HG02610 (cell line): ENCODE data around the gene SYTL2.
A peak's percentile ranks its signal among the peaks of the same experiment; 100 is the strongest.

ENCODE experiments used
- ATAC-seq: cut with Tn5 transposase; IDR thresholded peaks from one replicate; pipeline ENCODE4 v1.9.1; 2021; ENCODE audit warnings: mild to moderate bottlenecking, moderate library complexity; ENCODE audit not compliant: unreplicated experiment

The SYTL2 gene

DNA sequence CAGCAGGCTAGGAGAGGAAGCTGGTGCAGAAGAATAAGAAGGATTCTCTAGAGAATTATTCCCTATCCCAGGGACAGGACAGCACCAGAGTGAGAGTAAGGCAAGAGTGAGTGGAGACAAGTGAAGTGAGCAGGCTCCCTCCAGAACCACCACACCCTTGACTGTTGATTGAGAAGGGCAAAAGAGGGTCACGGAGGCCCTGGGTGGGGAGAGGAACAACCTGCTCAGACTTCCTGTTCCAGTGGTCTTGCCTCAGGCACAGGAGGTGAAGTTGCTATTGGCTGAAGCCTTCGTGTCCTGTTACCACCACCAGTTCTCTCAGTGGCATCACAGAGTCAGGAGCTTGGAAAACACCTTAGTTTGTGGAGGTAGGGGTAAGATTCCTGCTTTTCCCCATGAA lies 73.2 kb downstream of the SYTL2 start:
- no peak for ATAC-seq

DNA sequence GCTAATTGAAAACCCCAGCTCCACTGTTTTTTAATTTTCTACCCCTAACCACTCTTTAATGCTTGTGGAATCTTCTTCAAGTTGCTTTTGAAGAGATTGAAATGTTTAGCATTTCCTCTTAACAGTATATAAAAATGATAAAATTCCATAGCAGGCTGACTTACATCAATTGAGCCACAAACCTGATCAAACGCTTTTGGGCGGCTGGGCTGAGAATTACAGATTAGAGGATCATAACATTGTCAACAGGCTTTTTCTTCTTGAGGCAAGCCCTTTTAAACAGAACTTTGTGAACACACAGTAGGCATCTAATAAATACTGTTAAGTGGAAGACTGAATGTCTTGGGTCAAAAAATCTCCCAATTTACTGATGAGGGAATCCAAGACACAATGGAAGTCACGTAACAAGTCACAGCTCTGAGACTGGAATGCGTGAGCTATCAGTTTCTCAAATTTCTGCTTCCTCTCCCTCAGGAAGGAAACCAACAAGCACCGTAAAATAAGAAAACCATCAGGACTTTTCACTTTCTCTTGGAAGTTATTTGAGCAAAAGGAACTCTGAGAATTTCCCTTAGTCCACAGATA lies 75.0 kb downstream of the SYTL2 start:
- ATAC-seq = no peak

DNA sequence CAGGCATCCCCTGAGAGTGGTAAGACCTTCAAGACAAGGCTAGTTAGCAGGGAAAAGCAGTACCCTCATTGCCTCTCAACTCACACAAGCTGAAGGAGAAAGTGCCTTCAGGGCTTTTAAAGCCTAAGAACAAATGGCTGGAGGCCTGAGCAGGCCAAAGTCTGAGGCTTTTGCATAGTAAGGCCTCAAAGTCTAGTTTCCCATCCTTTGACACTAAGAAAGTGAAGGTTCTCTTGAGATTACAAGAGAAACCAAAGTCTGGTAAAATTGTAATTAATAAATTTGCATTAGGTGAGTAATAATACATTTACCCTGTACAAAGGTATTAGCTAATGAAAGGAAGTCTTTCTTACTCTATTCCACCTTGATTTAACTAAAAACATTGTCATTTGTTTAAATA lies 78.0 kb downstream of the SYTL2 start:
- ATAC-seq = no peak

DNA sequence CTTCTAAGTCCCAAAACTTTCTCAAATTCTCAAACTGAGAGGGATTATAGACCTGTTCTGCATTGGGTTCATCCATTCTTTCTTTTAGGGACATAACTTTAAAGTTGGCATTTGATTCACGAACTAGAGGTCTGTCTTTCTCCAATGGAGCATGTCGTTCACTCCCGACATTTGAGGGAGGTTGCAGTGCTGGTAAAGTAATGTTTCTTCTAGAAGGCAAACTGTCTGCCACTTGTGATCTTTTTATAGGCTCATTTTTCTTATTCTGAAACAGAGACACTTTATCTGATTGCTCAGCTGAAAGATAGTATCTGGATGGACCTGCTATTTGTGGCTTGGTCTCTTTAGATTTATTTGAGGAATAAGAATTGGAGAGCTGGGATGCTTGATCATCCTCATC lies 84.6 kb downstream of the SYTL2 start:
- ATAC-seq = no peak

DNA sequence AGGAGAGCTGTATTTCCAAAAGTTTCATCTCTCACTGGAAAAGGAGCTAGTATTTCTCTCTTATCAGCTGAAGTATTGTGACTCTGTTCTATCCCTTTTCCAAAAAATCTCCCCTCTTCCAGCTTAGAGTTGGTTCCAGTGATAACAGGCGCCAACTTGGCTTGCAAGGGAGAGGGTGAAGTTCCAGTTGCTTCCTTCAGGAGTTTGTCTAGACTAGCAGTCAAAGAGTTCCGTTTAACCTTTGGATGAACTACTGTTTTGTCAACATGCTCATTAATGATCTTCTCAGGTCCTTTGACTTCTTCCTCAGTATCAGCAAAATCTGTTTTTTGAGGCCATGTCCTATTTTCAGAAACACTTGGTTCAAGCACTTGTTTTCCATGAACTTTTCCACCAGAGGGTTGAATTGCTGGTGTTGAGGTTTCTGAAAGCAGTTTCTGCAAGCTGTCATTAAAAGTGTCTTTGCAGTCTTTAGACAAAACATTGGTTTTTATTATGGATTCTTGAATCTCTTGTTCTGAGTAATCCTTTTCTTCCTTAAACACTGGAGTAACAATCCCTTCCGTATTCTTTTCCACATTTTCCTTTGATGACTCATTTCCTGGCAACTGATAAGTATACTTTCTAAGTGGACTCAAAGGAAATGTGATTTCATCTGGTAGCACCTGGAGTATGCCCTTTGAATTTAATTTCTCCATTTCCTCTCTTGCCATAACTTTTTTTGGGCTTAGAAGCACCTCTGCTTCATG lies 85.3 kb downstream of the SYTL2 start:
- ATAC-seq = no peak

DNA sequence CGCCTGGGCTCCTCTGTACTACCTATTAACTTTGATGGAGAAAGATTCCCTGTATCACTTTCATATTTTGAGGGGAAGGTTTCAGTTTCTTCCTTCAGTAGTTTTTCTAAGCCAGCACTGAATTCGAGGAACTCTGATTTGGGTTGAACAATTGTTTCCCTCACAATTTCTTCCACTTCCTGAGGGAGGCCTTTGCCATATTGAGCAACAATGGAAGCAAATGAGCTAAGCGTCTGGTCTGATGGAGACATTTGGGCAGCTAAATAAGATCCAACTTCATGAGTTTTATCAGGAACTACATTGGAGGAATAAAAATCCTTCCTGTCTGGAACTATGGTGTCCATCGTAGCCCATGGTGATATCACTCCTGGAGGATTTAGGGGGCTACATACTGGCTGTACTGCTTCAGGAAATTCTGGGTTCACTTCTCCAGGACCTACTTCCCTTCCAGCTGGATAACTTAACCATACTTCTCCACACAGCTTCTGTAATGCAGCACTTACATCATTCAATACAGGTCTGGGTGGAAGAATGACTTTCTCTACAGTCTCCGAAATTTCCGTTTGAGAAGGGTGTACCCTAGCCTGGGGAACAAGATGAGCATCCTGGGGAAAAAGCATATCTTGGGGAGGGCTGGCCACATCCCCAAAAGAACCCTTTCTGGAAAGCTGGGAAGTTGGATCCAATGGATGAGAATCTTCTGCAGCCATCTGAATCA lies 86.0 kb downstream of the SYTL2 start:
- no peak for ATAC-seq

DNA sequence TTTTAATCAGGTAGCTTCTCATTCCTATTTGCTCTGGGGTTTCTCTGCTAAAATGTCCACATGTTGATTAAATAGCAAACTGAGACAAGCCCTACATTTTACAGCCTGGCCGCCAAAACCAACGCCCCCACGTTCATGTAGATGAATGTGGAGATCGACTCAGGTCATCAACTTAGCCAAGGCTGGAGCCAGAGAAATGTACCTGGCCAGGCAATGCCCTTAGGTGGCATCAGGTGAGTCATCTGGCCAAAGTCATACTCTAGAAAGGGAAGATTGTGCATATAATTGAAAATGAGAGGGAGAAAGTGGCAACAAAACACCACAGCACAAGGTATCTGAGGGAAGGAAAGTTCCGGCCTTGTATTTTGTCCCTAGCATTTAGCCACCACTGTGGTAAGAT lies 87.9 kb downstream of the SYTL2 start:
- ATAC-seq = no peak

DNA sequence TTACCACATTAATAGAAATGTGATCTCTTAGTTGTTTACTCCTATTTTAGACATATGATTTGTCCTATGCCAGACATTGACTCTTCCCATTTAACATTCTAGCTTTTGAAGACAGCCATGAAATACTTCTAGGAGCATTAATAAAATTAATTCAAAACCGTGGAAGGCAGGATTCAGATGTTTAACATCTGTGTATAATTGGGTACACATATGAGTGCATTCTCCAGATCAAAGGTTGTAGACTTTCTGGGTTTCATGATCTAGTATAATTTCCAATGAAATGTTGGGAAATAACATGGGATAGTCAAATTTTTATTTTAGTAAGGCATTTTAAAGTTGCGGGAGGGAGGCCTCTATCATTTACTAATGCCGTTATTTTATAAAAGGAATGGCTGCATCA lies 89.8 kb downstream of the SYTL2 start:
- no peak for ATAC-seq

DNA sequence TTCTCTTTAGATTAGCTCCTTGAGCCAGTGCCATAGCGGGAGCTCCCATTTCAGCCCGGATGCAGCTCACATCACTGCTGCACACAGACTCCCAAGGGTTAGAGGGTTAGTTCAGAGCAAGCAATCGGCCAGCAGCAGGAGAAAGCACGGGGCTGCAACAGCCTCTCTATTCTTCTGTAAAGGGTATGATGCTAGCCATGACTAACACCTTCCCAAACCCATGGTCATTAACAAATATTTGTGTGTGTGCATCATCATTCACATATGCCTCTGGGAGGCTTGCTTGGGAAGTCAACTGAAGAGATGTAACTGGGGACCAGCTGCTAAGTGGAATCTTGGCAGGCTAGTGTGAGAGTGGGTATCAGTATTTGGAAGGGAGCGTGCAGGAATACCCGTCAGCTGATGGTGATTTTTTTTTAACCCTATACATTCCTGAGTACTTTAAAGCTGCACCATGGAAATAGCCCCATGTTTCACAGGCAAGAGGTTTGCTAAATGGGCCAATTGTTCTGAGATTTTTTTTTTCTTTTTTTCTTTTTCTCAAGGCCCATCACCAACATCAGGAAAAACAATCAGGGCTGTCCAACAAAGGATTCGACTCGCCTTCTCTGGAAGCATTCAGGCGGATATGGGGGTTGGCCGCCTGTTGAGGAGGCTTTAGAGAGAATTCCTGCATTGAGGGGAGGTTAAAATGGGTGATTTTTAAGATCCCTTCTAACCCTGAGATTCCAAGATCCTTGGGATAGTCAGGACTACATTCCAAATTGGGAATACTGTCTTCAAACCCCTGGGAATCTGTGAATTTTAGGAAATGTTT lies 91.7 kb downstream of the SYTL2 start:
- ATAC-seq = no peak

DNA sequence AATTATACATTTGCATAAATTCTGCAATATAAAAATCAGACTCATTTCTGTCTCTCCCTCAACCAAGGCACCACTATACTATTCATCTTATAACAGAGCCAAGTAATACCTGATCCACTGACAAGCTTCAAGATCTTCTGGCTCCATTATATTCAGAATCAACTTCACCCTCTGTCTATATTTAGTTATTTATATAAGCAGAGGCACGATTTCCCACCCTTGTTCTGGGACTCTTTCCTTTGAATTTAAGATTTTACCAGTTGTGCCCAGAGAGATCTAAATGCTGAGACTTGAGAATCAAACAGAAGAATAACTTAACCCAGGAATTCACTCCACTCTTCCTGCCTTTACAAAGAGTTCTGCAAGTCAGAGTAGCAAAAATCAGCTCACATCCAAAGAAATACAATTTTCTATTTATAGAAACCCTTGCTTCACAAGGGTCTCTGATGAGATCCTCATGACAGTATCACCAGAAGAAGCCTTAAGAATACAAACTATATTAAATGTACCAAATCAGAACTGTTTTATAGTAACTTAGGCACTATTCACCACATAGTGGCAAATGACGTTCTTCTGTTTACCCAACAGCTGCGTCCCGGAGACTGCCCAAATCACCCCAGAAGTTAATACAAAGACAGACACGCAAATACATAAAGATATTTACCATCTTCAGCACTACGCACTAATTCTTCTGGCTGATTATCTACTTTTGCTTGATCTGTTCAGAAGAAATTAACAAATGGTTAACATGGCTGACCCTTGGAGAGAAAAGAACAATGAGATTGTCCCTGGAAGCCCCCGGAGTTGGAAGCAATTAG lies 92.6 kb downstream of the SYTL2 start:
- ATAC-seq = no peak

DNA sequence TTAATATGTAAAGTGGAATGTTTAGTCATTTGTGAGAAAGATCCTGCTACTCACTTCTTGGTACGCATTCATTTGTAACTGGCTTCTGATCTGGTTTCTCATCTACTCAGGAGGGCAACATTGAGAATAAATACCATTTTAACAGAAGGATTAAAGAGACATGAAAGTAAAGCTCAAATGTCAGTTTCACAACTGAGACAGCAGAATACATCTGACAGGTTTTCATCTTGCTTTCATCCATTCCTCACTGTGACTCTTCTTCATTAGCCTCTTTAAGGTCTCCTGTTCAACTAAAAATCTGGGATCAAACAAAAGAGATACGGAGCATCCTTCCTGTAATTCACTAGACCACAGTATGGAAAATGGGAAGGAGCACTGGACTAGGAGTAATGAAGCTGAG lies 93.5 kb downstream of the SYTL2 start:
- ATAC-seq = no peak

DNA sequence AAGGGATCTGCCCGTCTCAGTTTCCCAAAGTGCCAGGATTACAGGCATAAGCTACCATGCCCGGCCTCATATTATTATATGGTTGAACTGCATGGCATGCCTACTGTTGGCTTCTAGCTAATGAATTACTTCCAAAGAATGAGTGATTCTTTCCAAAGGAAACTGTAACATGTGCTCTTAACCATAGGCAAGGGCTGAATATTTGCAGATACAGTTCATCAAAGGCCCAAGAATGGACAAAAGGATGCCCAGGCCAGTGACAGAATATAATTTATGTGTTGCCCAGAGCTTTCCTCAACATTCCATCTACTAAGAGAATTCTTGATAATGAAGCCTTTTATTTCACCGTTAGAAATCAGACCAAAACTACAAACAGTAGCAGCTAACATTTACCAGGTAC lies 98.0 kb downstream of the SYTL2 start:
- ATAC-seq = no peak

DNA sequence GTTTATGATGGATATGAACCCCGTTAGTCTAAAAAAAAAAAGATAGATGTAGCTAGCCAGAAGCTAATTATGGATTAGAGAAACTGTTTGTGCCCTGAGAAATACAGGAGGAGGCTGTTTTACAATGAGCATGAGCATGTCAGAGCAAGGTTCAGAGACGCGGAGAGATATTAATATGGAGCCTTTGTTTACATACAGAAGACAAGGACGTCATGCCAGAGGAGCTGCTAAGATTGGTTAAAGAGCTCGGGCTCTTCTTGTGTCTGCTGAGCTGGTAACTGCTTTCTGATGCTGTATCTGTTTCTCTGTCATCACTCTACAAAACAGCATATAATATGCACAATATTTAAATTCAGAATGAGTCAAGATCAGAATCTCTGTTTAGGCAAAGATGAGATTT lies 100.0 kb downstream of the SYTL2 start:
- ATAC-seq = no peak

DNA sequence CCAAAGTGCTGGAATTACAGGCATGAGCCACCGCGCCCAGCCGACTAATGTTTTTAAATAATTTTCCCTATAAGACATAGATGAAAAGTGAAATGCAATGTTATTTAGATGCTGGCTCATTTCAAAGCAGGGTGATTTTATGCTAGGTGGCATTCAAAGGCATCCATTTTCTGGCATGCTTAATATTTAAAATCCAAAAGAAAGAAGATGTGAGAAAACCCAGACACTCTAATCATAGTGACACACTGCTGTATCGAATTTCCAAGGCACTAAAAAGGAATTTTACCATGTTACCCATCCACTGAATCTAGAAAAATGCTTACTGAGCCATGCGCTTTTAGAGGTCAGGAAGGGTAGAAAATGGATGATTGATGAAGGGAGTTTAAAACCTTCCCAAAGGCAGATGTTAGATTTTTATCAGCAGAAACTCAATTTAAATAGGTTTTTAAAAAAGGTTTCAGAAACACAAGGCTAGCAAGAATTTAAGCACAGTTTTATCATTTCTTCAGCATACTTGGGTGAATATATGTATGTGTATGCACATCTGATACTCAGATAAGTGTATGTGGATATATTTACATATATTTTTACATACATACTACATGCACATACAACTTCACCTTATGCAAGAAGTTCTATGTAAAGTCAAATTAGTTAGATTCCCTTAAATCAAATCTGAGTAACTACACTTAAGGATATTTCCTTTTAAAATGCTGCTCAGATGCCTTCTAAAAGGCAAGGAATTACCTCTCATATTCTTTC lies 100.8 kb downstream of the SYTL2 start:
- ATAC-seq = no peak

DNA sequence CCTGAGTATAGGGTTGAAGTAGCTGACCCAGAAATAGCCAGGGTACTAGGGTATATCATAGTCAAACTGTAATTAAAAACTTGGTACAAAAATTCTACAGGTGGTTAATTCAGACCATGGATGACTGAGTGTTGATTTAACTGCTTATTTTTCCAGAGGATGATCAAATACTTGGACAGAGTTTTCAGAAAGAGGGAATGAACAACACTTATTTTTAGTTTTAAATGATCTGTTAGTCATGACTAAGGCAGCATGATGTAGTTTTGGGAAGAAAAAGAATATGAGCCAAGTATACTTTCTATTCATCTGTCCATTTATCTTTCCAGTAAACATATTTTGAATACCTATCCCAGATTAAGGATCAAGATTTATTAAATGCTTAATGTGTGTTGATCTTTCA lies 105.1 kb downstream of the SYTL2 start:
- no peak for ATAC-seq

DNA sequence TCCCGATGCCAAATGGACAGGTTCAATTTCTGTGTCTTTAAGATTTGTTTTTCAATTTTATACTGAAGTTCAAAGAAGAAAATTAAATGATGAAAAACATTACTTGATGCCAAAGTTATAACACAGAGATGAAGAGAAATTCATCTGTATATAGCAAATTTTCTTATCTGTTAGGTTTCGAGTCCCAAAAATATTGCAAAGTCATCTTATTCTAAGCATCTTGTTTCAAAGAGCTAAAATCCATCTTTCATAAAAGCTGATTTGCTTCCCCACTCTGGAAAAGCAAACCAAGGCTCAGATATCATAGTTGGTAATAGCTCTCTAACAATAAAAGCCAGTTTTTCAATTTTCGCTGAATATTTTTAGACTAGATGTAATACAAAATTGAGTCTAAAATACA lies 106.0 kb downstream of the SYTL2 start:
- no peak for ATAC-seq

DNA sequence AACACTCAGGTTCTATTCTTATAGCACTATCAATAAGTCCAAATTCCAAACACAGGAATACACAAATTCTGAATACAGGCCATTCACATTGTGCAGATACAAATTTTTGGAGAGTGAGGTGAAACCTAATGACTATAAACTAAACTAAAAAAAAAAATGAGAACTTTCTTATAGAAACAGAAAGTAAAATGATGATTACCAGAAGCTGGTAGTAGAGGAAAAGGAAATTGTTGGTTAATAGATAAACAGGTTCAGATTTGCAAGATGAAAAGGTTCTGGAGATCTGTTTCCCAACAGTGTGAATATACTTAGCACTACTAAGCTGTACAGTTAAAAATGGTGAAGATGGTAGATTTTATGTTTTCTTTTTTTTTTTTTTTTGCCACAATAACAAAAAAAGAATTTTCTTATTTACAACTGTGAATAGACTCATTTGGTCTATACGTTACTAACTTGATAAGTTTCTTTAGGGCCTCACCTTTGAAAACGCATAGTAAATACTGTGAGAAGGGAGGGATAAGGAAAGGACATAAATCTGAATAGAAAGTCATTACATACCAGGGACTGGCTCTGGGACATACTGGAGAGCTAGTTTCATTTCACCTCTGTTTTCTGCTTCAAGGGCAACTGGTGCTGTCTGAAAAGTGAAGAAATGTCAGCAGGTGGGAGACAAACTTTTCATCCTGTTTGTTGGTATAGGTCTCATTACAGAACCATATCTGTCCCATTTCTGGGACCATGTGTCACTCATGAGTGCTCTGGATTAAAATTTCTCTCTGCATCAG lies 110.8 kb downstream of the SYTL2 start:
- peak; percentile 88 for ATAC-seq

DNA sequence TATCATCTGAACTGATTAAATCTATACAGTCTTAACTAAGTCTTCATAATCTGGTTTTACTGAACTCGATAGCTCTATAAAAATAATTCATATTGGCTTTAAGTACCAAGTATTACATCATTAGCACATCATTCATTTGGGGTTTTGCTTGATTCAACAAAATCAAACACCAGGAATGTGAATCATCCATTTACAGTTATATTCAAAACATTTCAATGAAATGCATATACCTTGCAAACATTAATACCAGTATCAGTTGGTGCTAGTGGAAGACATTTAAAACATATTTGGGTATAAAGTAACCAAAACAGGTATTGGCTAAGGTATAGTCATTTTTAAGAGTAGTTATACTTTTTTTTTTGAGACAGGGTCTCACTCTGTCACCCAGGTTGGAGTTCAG lies 112.7 kb downstream of the SYTL2 start:
- ATAC-seq = no peak

DNA sequence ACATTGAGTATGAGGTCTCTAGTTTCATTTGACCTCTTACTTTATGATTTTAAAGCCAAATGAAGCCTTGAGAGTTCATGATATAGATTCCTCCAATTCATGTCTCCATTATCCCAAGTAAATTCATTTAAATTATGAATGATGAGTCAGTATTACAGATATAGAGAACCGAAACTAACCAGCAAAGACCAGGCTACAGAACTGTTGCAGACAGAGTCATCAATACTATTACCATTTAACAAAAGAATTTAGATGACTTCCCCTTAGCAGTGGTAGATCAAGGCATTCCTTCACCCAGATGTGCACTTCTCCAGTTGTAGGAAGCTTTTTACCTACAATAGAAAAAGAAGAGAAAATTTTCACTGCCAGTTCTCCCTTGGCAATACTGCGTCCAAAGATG lies 113.2 kb downstream of the SYTL2 start:
- ATAC-seq = no peak
